ENCODE results near the gene COL4A2.

COL4A2 gene

GRCh38 chr13:110467516-110468110 lies 160.5 kb downstream of the COL4A2 start:
- TF ChIP-seq ZNF274 (IDR thresholded peaks at IDR 0.05; ENCODE audit: low read depth, low read length): no peak
- no peak overlapping the region for H3K4me3 ChIP-seq (ENCODE audit: low read length)

- TF ChIP-seq ZNF274 (IDR thresholded peaks at IDR 0.05; ENCODE audit: low read depth, low read length): no peak
- no peak overlapping the region for H3K4me3 ChIP-seq (ENCODE audit: low read length)
These were observed 162.0 kb downstream of the COL4A2 start for GRCh38 chr13:110468986-110469495.

GRCh38 chr13:110469597-110469996 lies 162.5 kb downstream of the COL4A2 start:
- H3K4me3 ChIP-seq (ENCODE audit: low read length): no peak overlapping the region
- no peak for TF ChIP-seq ZNF274 (IDR thresholded peaks at IDR 0.05; ENCODE audit: low read depth, low read length)

GRCh38 chr13:110470272-110471009 lies 163.4 kb downstream of the COL4A2 start:
- TF ChIP-seq ZNF274 (IDR thresholded peaks at IDR 0.05; ENCODE audit: low read depth, low read length): no peak
- no peak overlapping the region for H3K4me3 ChIP-seq (ENCODE audit: low read length)

- TF ChIP-seq ZNF274 (IDR thresholded peaks at IDR 0.05; ENCODE audit: low read depth, low read length): no peak
- H3K4me3 ChIP-seq (ENCODE audit: low read length): peak overlapping the region; percentile 12; the same call in 1 of the 2 replicates
These were observed 164.2 kb downstream of the COL4A2 start for GRCh38 chr13:110471156-110471832.

GRCh38 chr13:110471833-110472162 lies 164.7 kb downstream of the COL4A2 start:
- H3K4me3 ChIP-seq (ENCODE audit: low read length): no peak overlapping the region; the same call in 1 of the 2 replicates
- no peak for TF ChIP-seq ZNF274 (IDR thresholded peaks at IDR 0.05; ENCODE audit: low read depth, low read length)

GRCh38 chr13:110472904-110473563 lies 165.9 kb downstream of the COL4A2 start:
- H3K4me3 ChIP-seq (ENCODE audit: low read length): no peak overlapping the region
- TF ChIP-seq ZNF274 (IDR thresholded peaks at IDR 0.05; ENCODE audit: low read depth, low read length): no peak

- H3K4me3 ChIP-seq (ENCODE audit: low read length): no peak overlapping the region
- no peak for TF ChIP-seq ZNF274 (IDR thresholded peaks at IDR 0.05; ENCODE audit: low read depth, low read length)
These were observed 167.6 kb downstream of the COL4A2 start for GRCh38 chr13:110474713-110475112.

- TF ChIP-seq ZNF274 (IDR thresholded peaks at IDR 0.05; ENCODE audit: low read depth, low read length): no peak
- no peak overlapping the region for H3K4me3 ChIP-seq (ENCODE audit: low read length)
These were observed 168.0 kb downstream of the COL4A2 start for GRCh38 chr13:110475117-110475516.

GRCh38 chr13:110475550-110476219 lies 168.6 kb downstream of the COL4A2 start:
- TF ChIP-seq ZNF274 (IDR thresholded peaks at IDR 0.05; ENCODE audit: low read depth, low read length): no peak

GRCh38 chr13:110476220-110476617 lies 169.1 kb downstream of the COL4A2 start:
- TF ChIP-seq ZNF274 (IDR thresholded peaks at IDR 0.05; ENCODE audit: low read depth, low read length): no peak
- no peak overlapping the region for H3K4me3 ChIP-seq (ENCODE audit: low read length)

More at GRCh38 chr13:110475550-110476219, 168.6 kb downstream of the COL4A2 start:
- no peak overlapping the region for H3K4me3 ChIP-seq (ENCODE audit: low read length)

GRCh38 chr13:110477706-110478245 lies 170.7 kb downstream of the COL4A2 start:
- no peak overlapping the region for H3K4me3 ChIP-seq (ENCODE audit: low read length)
- TF ChIP-seq ZNF274 (IDR thresholded peaks at IDR 0.05; ENCODE audit: low read depth, low read length): no peak

- no peak for TF ChIP-seq ZNF274 (IDR thresholded peaks at IDR 0.05; ENCODE audit: low read depth, low read length)
- H3K4me3 ChIP-seq (ENCODE audit: low read length): no peak overlapping the region
These were observed 171.5 kb downstream of the COL4A2 start for GRCh38 chr13:110478405-110479214.
